ENCODE results near the gene ANGPTL1. TPM values are rescaled to one million over a fixed set of nuclear protein-coding genes. Genes with fewer than 3 reads are reported as not detected.

Gene ANGPTL1
- total RNA-seq, 4 donors from 2014 or later, result 4.3 to 23.4 (median 10.6) TPM

DNA sequence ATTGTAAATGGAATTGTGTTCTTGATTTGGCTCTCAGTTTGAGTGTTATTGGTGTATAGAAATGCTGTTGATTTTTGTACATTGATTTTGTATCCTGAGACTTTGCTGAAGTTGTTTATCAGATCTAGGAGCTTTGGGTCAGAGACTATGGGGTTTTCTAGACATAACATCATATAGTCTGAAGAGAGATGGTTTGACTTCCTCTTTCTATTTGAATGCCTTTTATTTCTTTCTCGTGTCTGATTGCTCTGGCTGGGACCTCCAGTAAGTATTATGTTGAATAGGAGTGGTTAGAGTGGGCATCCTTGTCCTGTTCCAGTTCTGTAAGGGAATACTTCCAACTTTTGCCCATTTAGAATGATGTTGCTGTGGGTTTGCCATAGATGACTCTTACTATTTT, 39.1 kb upstream of the ANGPTL1 start:
- H3K36me3 ChIP-seq, result peaks cover 6% of the 10 kb centered on the region
- H3K4me1 ChIP-seq, result peaks cover 3% of the 10 kb centered on the region
- no peaks in the 10 kb centered on the region for H3K9me3 ChIP-seq
- H3K4me3 ChIP-seq, result no peak overlapping the region
- 85% methylated on average over 1 of the region's 1 CpG for WGBS
- no peak for DNase-seq (ENCODE audit: low spot score in 2 of 2)
- no peak overlapping the region for H3K27ac ChIP-seq
- no peaks in the 10 kb centered on the region for H3K27me3 ChIP-seq
- TF ChIP-seq CTCF (IDR thresholded peaks at IDR 0.05), result no peak

GRCh38 chr1:178908358-178908757, 37.5 kb upstream of the ANGPTL1 start:
- WGBS, result 59% methylated on average over 1 of the region's 1 CpG
- Histone ChIP-seq H3K27me3 (no peaks in the 10 kb centered on the region), H3K9me3 (no peaks in the 10 kb centered on the region), H3K4me3 (no peak overlapping the region), H3K4me1 (peaks cover 3% of the 10 kb centered on the region), H3K36me3 (peaks cover 4% of the 10 kb centered on the region), H3K27ac (no peak overlapping the region)
- DNase-seq (ENCODE audit: low spot score in 2 of 2), result no peak
- TF ChIP-seq POLR2A (IDR thresholded peaks at IDR 0.05), result no peak
- no peak for TF ChIP-seq CTCF (IDR thresholded peaks at IDR 0.05)
- TF ChIP-seq EP300 (IDR thresholded peaks at IDR 0.05), result no peak
- TF ChIP-seq POLR2AphosphoS5 (IDR thresholded peaks at IDR 0.05), result no peak

- TF ChIP-seq POLR2AphosphoS5 (IDR thresholded peaks at IDR 0.05), result no peak
- TF ChIP-seq POLR2A (IDR thresholded peaks at IDR 0.05), result no peak
- no peak for TF ChIP-seq CTCF (IDR thresholded peaks at IDR 0.05)
- no peak for TF ChIP-seq EP300 (IDR thresholded peaks at IDR 0.05)
- no peaks in the 10 kb centered on the region for H3K4me1 ChIP-seq
- peaks cover 9% of the 10 kb centered on the region for H3K36me3 ChIP-seq
- WGBS, result 95% methylated on average over 1 of the region's 1 CpG
- no peak overlapping the region for H3K4me3 ChIP-seq
- no peak overlapping the region for H3K27ac ChIP-seq
- H3K27me3 ChIP-seq, result no peaks in the 10 kb centered on the region
- no peaks in the 10 kb centered on the region for H3K9me3 ChIP-seq
- DNase-seq (ENCODE audit: low spot score in 2 of 2), result no peak
Measured at GRCh38 chr1:178901482-178902125, 30.7 kb upstream of the ANGPTL1 start.

GRCh38 chr1:178899402-178899801, 28.5 kb upstream of the ANGPTL1 start:
- Histone ChIP-seq H3K4me3 (no peak overlapping the region), H3K27me3 (no peaks in the 10 kb centered on the region), H3K36me3 (peaks cover 11% of the 10 kb centered on the region), H3K27ac (no peak overlapping the region), H3K9me3 (no peaks in the 10 kb centered on the region), H3K4me1 (no peaks in the 10 kb centered on the region)
- TF ChIP-seq CTCF (IDR thresholded peaks at IDR 0.05) (no peak), EP300 (IDR thresholded peaks at IDR 0.05) (no peak), POLR2A (IDR thresholded peaks at IDR 0.05) (no peak), POLR2AphosphoS5 (IDR thresholded peaks at IDR 0.05) (no peak)
- no peak for DNase-seq (ENCODE audit: low spot score in 2 of 2)
- WGBS, result 93% methylated on average over 2 of the region's 2 CpGs

GRCh38 chr1:178898401-178898800, 27.5 kb upstream of the ANGPTL1 start:
- WGBS, result 94% methylated on average over 1 of the region's 1 CpG
- no peaks in the 10 kb centered on the region for H3K9me3 ChIP-seq
- peaks cover 9% of the 10 kb centered on the region for H3K36me3 ChIP-seq
- H3K4me3 ChIP-seq, result no peak overlapping the region
- no peak overlapping the region for H3K27ac ChIP-seq
- no peaks in the 10 kb centered on the region for H3K27me3 ChIP-seq
- H3K4me1 ChIP-seq, result no peaks in the 10 kb centered on the region
- no peak for DNase-seq (ENCODE audit: low spot score in 2 of 2)
- no peak for TF ChIP-seq CTCF (IDR thresholded peaks at IDR 0.05)
- no peak for TF ChIP-seq EP300 (IDR thresholded peaks at IDR 0.05)
- TF ChIP-seq POLR2AphosphoS5 (IDR thresholded peaks at IDR 0.05), result no peak
- no peak for TF ChIP-seq POLR2A (IDR thresholded peaks at IDR 0.05)
